Body of pancreas (tissue), 4 donors: Measurements from ENCODE around the gene FER.

Experiments used
- CTCF ChIP-seq, 7 experiments: fragments of 450-650 bp in 4 of 7; fragments of 200-600 bp in 3 of 7; sonication (generic) in 3 of 7; IDR thresholded peaks; one replicate each; pipeline ENCODE4 v1.5.1; 2016 to 2019; ENCODE audit warnings: antibody characterized with exemption in 7 of 7
- POLR2A ChIP-seq, 3 donors: fragments of 450-650 bp; IDR thresholded peaks; one replicate each; pipeline ENCODE4 v1.6.1; 2016; ENCODE audit warnings: antibody characterized with exemption in 3 of 3, mild to moderate bottlenecking in 2 of 3

GRCh38 chr5:108867656-108868055 lies 120.0 kb downstream of the FER start:
- TF ChIP-seq POLR2A (IDR thresholded peaks at IDR 0.05) (no peak), CTCF (IDR thresholded peaks at IDR 0.05) (no peak)
